Umbilical cord (tissue), 2 donors: ENCODE results near the gene ZNF512. TPM values are rescaled to one million over a fixed set of nuclear protein-coding genes. Genes with fewer than 3 reads are reported as not detected.
"Not testable (repeated sequence)": the region's sequence is repeated elsewhere in the genome, so short reads cannot be mapped to it uniquely, and the experiment has no call there.

Experiments
- DNase-seq: peaks from one replicate; pipeline ENCODE4 v3.0.0-alpha.2; 2015; ENCODE audit warnings: low spot score
- total RNA-seq: library from RNA; depleted of rRNA; stranded (reverse); fragments of >200 nt; gene quantifications from one replicate; pipeline ENCODE4 v1.2.3, GENCODE V29; 2014; ENCODE audit warnings: low replicate concordance; ENCODE audit not compliant: insufficient read depth

Gene ZNF512
- 27.7 TPM for total RNA-seq

- DNase-seq = peak; percentile 97
These were observed at the start of gene ZNF512 for GRCh38 chr2:27582695-27583389. Gene ZNF512, plus strand, starts transcription at chr2:27583042. Its CDS starts 71 bp downstream, at chr2:27583113.

GRCh38 chr2:27537287-27537686, 45.6 kb upstream of the ZNF512 start:
- DNase-seq = no peak

- DNase-seq = not testable (repeated sequence)
These were observed 43.9 kb upstream of the ZNF512 start for GRCh38 chr2:27538839-27539450.

GRCh38 chr2:27539649-27540048, 43.2 kb upstream of the ZNF512 start:
- DNase-seq = not testable (repeated sequence)

GRCh38 chr2:27544143-27544821, 38.6 kb upstream of the ZNF512 start:
- no peak for DNase-seq

GRCh38 chr2:27545348-27546141, 37.3 kb upstream of the ZNF512 start:
- no peak for DNase-seq

- DNase-seq = no peak
These were observed 33.5 kb upstream of the ZNF512 start for GRCh38 chr2:27549303-27549702.

GRCh38 chr2:27551514-27551913, 31.3 kb upstream of the ZNF512 start:
- DNase-seq = no peak

- no peak for DNase-seq
These were observed 29.9 kb upstream of the ZNF512 start for GRCh38 chr2:27552941-27553340.

- not testable (repeated sequence) for DNase-seq
These were observed 28.4 kb upstream of the ZNF512 start for GRCh38 chr2:27554451-27554850.

- DNase-seq = peak; percentile 10
These were observed 23.6 kb upstream of the ZNF512 start for GRCh38 chr2:27559228-27559627.

GRCh38 chr2:27561060-27561459, 21.8 kb upstream of the ZNF512 start:
- DNase-seq = no peak

- DNase-seq = no peak
These were observed 16.2 kb upstream of the ZNF512 start for GRCh38 chr2:27566628-27567027.

GRCh38 chr2:27569398-27569797, 13.4 kb upstream of the ZNF512 start:
- no peak for DNase-seq

- DNase-seq = no peak
These were observed 11.6 kb upstream of the ZNF512 start for GRCh38 chr2:27571197-27571596.

- DNase-seq = no peak
These were observed 11.2 kb upstream of the ZNF512 start for GRCh38 chr2:27571681-27572080.

- no peak for DNase-seq
These were observed 10.4 kb upstream of the ZNF512 start for GRCh38 chr2:27572439-27572838.

- DNase-seq = no peak
These were observed 9.8 kb upstream of the ZNF512 start for GRCh38 chr2:27572998-27573429.

- no peak for DNase-seq
These were observed 9.4 kb upstream of the ZNF512 start for GRCh38 chr2:27573452-27573851.

GRCh38 chr2:27581417-27582128, 1.3 kb upstream of the ZNF512 start:
- no peak for DNase-seq

- no peak for DNase-seq
These were observed 630 bp upstream of the ZNF512 start for GRCh38 chr2:27582129-27582694.
